Neural progenitor cell (in vitro differentiated cells): Measurements from ENCODE around the gene CNTNAP4.

Experiments
- CTCF ChIP-seq: fragments of 200-600 bp; sonication (generic); IDR thresholded peaks from 2 replicates; pipeline ENCODE4 v1.5.1; 2017; ENCODE audit warnings: antibody characterized with exemption, mild to moderate bottlenecking
- EZH2 ChIP-seq: fragments of 200-600 bp; sonication (generic); IDR thresholded peaks from 2 replicates; pipeline ENCODE4 v1.6.1; 2017; ENCODE audit warnings: antibody characterized with exemption, mild to moderate bottlenecking, moderate library complexity
- EZH2phosphoT487 ChIP-seq: fragments of 200-600 bp; sonication (generic); IDR thresholded peaks from 2 replicates; pipeline ENCODE4 v1.6.1; 2017; ENCODE audit warnings: antibody characterized with exemption

DNA sequence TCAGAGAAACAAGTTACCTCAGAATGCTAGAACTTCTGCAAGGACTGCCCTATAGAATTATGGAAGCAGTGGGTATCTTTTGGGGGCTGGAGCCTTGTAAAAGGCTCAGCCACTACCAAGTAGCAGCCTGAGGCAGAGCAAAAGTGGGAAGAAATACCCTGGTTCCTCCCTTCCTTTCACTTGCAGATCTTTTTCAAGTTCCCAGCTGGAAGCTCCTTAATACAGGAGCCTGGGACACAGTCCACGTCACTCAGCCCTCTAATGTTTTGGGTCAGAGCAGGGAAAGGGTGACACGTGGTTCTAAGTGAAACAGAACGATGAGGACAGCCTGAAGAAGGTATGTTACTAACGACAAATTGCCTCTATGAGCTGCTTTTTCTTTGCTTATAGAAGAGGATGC lies 93.1 kb downstream of the CNTNAP4 start:
- TF ChIP-seq CTCF (no peak), EZH2 (no peak), EZH2phosphoT487 (no peak)
